MV-4-11 (cell line): ENCODE measurements around the gene ZNF384.

ENCODE experiments used
- DNase-seq: peaks from one replicate; lab custom pipeline; 2025; lab: John Stamatoyannopoulos, UW

The ZNF384 gene

GRCh38 chr12:6699259-6699988, 10.2 kb upstream of the ZNF384 start:
- DNase-seq: no peak

DNA sequence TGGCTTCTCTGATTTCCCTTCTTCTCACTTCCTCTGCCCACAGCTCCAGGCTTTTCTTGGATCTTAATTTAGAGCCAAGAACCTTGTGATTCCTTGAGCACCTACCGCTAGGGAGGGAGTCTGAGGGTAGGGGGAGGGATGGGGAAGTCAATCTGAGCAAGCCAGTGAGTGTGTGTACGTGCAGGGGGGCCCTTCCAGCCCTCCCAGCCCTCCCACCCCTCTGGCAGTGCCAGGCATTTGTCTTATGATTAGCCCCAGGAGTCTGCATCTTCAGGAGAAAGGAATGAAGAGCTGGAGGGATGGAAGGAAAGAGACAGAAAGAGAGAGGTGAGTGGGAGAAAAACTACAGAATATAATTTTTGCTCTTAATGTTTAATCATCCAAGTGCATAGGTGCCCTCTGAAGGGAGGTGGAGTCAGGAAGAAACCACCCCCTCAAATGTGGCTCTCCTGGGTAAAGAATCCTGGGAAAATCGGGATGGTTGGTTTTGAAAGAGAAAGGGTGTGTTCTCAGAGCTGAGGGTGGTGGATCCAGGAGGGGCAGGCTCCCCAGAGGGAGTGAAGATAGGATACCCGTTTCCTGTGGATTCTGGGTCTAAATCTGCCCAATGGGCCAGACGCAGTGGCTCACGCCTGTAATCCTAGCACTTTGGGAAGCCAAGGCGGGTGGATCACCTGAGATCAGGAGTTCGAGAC, 9.3 kb upstream of the ZNF384 start:
- DNase-seq: no peak

- DNase-seq: no peak
Measured at GRCh38 chr12:6697584-6698351, 8.6 kb upstream of the ZNF384 start.

- peak; percentile 63 for DNase-seq
Measured at GRCh38 chr12:6696690-6697583, 7.8 kb upstream of the ZNF384 start.

DNA sequence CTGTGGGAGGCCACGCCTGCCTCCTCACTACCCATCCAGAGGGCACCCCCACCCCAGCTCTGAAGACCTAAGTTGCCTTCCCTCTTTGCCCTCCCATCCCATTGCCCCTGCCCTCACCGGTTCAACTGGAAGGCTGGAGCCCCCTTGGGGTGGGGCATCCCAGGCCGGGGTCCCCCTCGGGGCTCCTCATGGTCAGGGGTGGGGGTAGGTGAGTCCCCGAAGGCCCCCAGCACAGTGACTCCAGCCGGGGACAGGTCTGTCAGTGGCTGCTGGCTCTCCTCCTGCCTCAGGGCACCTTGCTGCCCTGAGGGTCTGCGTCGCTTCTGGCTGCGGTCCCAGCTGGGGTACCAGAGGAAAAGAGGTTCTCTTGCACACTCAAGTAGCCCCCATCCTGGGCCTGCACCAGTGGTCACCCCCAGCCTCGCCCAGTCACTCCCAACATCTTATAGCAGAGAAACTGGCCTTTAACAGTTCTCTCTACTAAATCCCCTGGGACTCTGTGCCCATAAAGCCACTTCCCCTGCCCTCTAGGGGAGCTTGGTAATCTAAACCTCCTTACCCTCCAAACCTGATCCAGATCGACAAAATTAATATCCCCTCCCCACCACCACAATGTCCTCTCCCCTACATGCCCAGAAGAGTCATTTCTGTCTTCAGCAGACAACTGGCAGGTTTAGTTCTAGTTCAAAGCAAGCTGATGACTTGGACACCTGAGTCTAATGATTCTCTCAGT, 6.3 kb upstream of the ZNF384 start:
- DNase-seq: no peak

GRCh38 chr12:6694701-6695100, 5.5 kb upstream of the ZNF384 start:
- DNase-seq: no peak

DNA sequence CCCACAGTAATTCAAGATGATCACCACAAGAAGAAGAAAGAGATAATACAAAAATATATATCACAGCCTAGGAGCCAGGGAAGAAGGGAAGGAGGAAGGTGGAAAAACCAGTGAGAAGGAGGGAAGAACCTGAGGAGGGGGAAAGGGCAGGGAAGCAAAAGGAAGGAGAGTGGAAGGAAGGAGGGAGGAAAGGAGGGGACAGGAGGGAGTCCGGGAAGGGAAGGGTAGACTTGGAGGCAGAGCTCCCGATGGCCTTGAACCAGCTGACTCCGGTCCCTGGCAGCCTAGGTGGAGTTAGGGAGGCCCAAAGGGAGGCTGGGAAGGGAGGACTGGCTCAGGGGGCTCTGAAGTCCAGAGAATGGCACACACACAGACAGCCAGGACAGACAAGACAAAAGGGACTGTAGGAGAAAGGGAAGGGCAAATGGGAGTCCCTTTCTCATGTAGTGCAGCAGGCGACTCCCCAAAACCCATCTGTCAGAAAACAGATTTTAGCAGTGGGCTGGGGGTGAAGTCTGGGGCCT, 4.7 kb upstream of the ZNF384 start:
- DNase-seq: no peak

- no peak for DNase-seq
Measured at GRCh38 chr12:6692888-6693287, 3.7 kb upstream of the ZNF384 start.

GRCh38 chr12:6691473-6691872, 2.3 kb upstream of the ZNF384 start:
- DNase-seq: no peak

DNA sequence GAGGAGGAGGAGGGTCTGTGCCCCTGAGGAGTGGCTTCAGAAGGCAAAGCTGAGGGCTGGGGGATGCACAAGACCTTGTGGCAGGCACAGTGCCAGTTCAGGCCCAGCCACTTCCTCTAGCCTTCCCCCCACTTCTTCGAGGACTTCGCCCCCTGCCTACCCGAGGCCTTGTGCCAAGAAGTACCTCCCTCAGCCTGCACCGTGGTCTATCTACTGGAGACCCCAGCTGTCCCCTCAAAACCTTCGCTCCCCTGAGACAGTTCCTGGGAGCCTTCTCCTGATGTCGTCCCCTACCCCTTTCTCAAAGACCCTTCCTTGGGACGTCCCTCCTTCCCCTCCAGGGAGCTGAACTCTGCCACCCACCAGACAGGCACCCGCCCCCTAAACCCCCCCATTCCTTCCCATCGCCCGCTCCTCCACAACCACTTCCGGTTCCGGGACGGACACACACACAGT, 604 bp downstream of the ZNF384 start:
- peak; percentile 32 for DNase-seq

DNA sequence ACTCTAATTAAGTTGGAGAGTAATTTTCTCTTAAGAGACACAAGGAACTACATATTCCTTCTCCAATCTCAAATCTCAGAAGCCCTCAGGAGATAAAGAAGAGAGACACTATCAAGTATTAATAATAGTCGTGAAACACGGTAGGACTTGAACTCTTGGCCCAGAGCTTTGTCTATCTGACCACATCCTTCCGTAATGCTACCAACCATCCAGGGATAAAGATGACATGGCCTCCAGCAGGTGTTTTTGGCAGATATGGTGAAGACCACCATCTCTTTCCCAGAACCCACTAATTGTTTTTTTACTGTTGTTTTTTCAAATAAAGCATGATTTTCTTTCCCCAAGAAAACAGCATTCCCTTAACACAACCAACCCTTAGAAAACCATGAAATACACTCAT, 3.4 kb downstream of the ZNF384 start:
- no peak for DNase-seq

DNA sequence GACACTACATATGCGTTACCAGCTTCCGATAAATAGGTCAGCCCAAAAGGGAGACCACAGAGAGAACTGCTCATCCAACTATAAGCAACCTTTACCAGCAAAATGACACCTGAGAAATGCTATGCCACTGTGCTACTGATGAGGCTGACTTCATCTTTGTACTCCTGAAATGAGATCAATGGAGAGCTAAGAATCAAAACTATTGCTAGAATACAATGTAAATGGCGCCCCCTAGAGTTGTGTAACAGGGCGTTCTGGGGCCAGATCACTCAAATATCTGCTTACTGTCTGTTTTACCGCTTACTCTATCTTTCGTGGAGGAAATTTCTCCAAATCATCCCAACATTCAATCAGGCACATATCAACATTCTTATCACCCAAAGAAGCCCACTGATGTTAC, 4.6 kb downstream of the ZNF384 start:
- DNase-seq: peak; percentile 48

DNA sequence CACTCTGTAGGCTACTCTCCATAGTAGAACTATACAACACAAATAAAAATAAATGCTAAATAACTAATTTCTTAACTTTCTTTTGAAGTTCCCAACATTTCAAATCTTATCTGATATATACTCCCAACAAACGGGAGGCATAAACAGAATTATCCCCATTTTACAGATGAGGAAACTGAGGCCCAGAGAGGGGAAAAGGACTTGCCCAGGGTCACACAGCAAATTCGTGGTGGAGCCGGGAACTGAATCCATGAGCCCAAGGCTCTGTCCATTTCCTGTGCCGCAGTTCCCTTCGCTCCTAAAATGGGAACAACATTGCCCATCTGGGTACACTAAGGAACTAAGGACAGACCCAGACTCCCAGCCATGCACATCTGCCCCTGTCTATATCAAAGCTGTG, 12.2 kb downstream of the ZNF384 start:
- DNase-seq: no peak

GRCh38 chr12:6672143-6672542, 17.0 kb downstream of the ZNF384 start:
- no peak for DNase-seq

- DNase-seq: no peak
Measured at GRCh38 chr12:6667559-6668210, 21.5 kb downstream of the ZNF384 start.

- no peak for DNase-seq
Measured at GRCh38 chr12:6666211-6666610, 23.0 kb downstream of the ZNF384 start.

DNA sequence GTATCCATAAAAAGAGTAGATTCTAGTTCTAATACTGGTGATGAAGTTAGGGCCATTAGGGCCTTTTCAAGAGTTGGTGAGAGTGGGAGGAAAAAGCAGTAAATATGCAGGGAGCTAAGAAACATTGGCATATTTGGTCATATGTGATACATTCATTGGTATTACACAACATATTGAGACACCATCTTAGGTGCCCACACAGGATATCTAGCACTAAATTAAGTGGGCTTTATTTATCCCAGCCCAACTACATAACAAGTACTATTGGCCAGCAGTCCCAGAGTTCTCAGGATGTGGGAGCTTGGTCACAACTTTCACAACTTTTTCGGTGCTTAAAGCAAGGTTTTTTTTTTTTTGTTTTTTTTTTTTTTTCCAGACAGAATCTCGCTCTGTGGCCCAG, 24.3 kb downstream of the ZNF384 start:
- DNase-seq: peak; percentile 95

DNA sequence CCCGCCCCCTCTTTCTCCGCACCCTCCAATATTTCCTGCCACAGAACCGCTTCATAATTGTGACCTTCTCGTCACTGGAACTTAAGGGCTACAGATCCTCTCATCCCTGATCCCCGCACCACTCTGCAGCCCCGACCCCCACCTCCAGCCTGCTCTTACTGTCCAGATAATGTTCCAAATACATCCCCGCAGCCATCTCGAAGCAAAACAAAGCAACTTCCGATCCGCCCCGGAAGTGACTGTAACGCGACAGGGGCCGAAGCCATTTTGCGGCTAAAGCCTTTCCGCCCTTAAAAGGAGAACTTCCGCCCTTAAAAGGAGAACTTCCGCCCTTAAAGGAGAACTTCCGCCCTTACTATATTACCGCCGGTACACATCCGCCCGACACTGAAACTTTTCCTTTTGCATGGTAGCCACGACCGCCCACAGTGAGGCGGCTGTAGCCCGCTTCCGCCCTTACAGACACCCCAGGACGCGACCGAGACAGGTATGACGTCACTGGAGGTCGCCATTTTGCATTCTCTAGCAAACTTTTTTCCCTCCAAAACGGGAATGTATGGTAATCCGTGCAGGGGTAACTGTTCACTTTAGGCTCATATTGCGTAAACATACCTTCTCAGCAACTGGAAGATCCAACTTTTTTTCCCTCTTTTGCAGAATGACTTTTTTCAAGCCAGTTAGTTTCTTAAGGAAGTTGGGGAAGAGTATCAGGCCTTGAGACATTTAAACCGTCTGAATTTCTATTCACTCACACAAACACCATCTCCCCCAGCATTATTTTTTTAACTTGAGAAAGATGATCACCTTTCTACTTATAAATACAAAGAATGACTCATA, 26.1 kb downstream of the ZNF384 start, which contains the start of gene ING4:
Gene ING4 (minus strand): TSS at position 214 of the 837 bp plus-strand sequence. CDS start 18 bp downstream, at position 196.
- DNase-seq: peak; percentile 100

- DNase-seq: no peak
Measured at GRCh38 chr12:6662602-6662905, 26.6 kb downstream of the ZNF384 start.
